Endodermal cell (in vitro differentiated cells): ENCODE data around the gene SMYD1. TPM values are rescaled to one million over a fixed set of nuclear protein-coding genes. Genes with fewer than 3 reads are reported as not detected.

Experiments
- DNase-seq: peaks from one replicate; pipeline ENCODE4 v3.0.0-alpha.2; 2017
- H3K27ac ChIP-seq: 2 replicates; pipeline ENCODE4 v1.5.1; 2013; ENCODE audit warnings: mild to moderate bottlenecking, low read depth, low read length, moderate library complexity
- H3K27me3 ChIP-seq: 2 replicates; pipeline ENCODE4 v1.6.1; 2013; ENCODE audit warnings: mild to moderate bottlenecking, low read length, moderate library complexity; ENCODE audit not compliant: insufficient read depth, control insufficient read depth, poor library complexity, severe bottlenecking
- H3K36me3 ChIP-seq: 2 replicates; pipeline ENCODE4 v1.7.0; 2013; ENCODE audit warnings: mild to moderate bottlenecking, low read length, moderate library complexity; ENCODE audit not compliant: control insufficient read depth, insufficient read depth
- H3K4me1 ChIP-seq: one replicate; pipeline ENCODE4 v1.7.0; 2013; ENCODE audit warnings: low read length; ENCODE audit not compliant: control insufficient read depth, insufficient read depth
- H3K4me3 ChIP-seq: 2 replicates; pipeline ENCODE4 v1.5.1; 2013; ENCODE audit warnings: mild to moderate bottlenecking, low read length, moderate library complexity
- H3K9ac ChIP-seq: 2 replicates; pipeline ENCODE4 v1.6.1; 2013; ENCODE audit warnings: mild to moderate bottlenecking, low read length, moderate library complexity; ENCODE audit not compliant: poor library complexity, severe bottlenecking; ENCODE audit errors: extremely low read depth
- H3K9me3 ChIP-seq: 2 replicates; pipeline ENCODE4 v1.6.1; 2013; ENCODE audit warnings: mild to moderate bottlenecking, low read length, moderate library complexity; ENCODE audit not compliant: control insufficient read depth
- H3K27ac Mint-ChIP-seq: 2 replicates; pipeline ENCODE4 v1.8.0; 2020; ENCODE audit warnings: mixed read lengths
- H3K27me3 Mint-ChIP-seq: 2 replicates; pipeline ENCODE4 v1.8.0; 2021; ENCODE audit warnings: mild to moderate bottlenecking, mixed read lengths; ENCODE audit not compliant: insufficient read depth
- H3K36me3 Mint-ChIP-seq: 2 replicates; pipeline ENCODE4 v1.8.0; 2020; ENCODE audit warnings: low read depth, mixed read lengths
- H3K4me1 Mint-ChIP-seq: 2 replicates; pipeline ENCODE4 v1.8.0; 2020; ENCODE audit warnings: mixed read lengths
- H3K4me3 Mint-ChIP-seq: 2 replicates; pipeline ENCODE4 v1.8.0; 2020; ENCODE audit warnings: mild to moderate bottlenecking, moderate library complexity, mixed read lengths
- H3K9me3 Mint-ChIP-seq: 2 replicates; pipeline ENCODE4 v1.8.0; 2020; ENCODE audit warnings: mild to moderate bottlenecking, mixed read lengths
- CTCF ChIP-seq: fragments of 200-600 bp; sonication (generic); conservative IDR thresholded peaks from 2 replicates; pipeline ENCODE4 v1.5.0; 2021; ENCODE audit warnings: antibody characterized with exemption, mild to moderate bottlenecking
- WGBS, 2 experiments: methylation state at CpG; one replicate each; pipeline versions ENCODE4 v1.1.5 to v1.1.7; 2013; ENCODE audit warnings: missing lambda C conversion rate in 2 of 2, mixed read lengths in 1 of 2; ENCODE audit not compliant: insufficient coverage in 1 of 2, insufficient read length in 1 of 2; 5-methylcytosine and 5-hydroxymethylcytosine counted together
- total RNA-seq, 2 donors: library from RNA; stranded (reverse); fragmentation: NEBNext Ultra II Directional in 1 of 2; extraction: Animal tissue kit (Norgen Biotek cat#: 25700) in 1 of 2; gene quantifications; 2 replicates in 1 of 2; 3 replicates in 1 of 2; pipeline ENCODE4 v1.2.1, GENCODE V29; 2021

Gene SMYD1
- total RNA-seq, 2 donors from 2014 or later, result not detected

- Mint-ChIP-seq H3K27me3 (peaks cover 2% of the 10 kb centered on the region), H3K9me3 (no peaks in the 10 kb centered on the region), H3K4me1 (peaks cover 10% of the 10 kb centered on the region), H3K36me3 (no peaks in the 10 kb centered on the region), H3K27ac (no peak overlapping the region), H3K4me3 (no peak overlapping the region)
- H3K4me3 ChIP-seq, result no peak overlapping the region
- no peak overlapping the region for H3K9ac ChIP-seq
- whole genome bisulfite sequencing, 2 experiments, result 91 to 96% methylated on average over 4 to 5 of the region's 5 CpGs
- H3K4me1 ChIP-seq, result no peaks in the 10 kb centered on the region
- no peaks in the 10 kb centered on the region for H3K9me3 ChIP-seq
- peak; percentile 26 for DNase-seq
- no peak for TF ChIP-seq CTCF
- peaks cover 4% of the 10 kb centered on the region for H3K27me3 ChIP-seq
- no peak overlapping the region for H3K27ac ChIP-seq
- H3K36me3 ChIP-seq, result no peaks in the 10 kb centered on the region
These were observed 29.1 kb downstream of the SMYD1 start for GRCh38 chr2:88096708-88097107.

GRCh38 chr2:88097192-88097591 is 29.6 kb downstream of the SMYD1 start:
- H3K27me3 Mint-ChIP-seq, result peaks cover 2% of the 10 kb centered on the region

GRCh38 chr2:88097891-88098557 is 30.4 kb downstream of the SMYD1 start:
- H3K9me3 ChIP-seq, result no peaks in the 10 kb centered on the region
- WGBS, 2 experiments, result 94 to 100% methylated on average over 3 to 4 of the region's 4 CpGs
- Mint-ChIP-seq H3K4me1 (peaks cover 10% of the 10 kb centered on the region), H3K27ac (no peak overlapping the region), H3K4me3 (no peak overlapping the region), H3K9me3 (no peaks in the 10 kb centered on the region), H3K27me3 (peaks cover 7% of the 10 kb centered on the region), H3K36me3 (no peaks in the 10 kb centered on the region)
- no peaks in the 10 kb centered on the region for H3K36me3 ChIP-seq
- no peak for TF ChIP-seq CTCF
- H3K27me3 ChIP-seq, result peaks cover 4% of the 10 kb centered on the region
- H3K27ac ChIP-seq, result no peak overlapping the region
- no peak overlapping the region for H3K9ac ChIP-seq
- no peaks in the 10 kb centered on the region for H3K4me1 ChIP-seq
- H3K4me3 ChIP-seq, result no peak overlapping the region
- DNase-seq, result peak; percentile 3

More at GRCh38 chr2:88097192-88097591, 29.6 kb downstream of the SMYD1 start:
- WGBS, 2 experiments, result 73 to 83% methylated on average over 1 to 3 of the region's 3 CpGs
- Histone ChIP-seq H3K36me3 (no peaks in the 10 kb centered on the region), H3K27ac (no peak overlapping the region), H3K9me3 (no peaks in the 10 kb centered on the region), H3K27me3 (peaks cover 4% of the 10 kb centered on the region), H3K4me1 (no peaks in the 10 kb centered on the region), H3K9ac (no peak overlapping the region), H3K4me3 (no peak overlapping the region)
- peak; percentile 45 for DNase-seq
- Mint-ChIP-seq H3K27ac (no peak overlapping the region), H3K36me3 (no peaks in the 10 kb centered on the region), H3K9me3 (no peaks in the 10 kb centered on the region), H3K4me3 (no peak overlapping the region), H3K4me1 (peaks cover 10% of the 10 kb centered on the region)
- no peak for TF ChIP-seq CTCF
